Measurements from ENCODE around the gene LYAR.

The LYAR gene

GRCh38 chr4:4289941-4290850 is at the start of gene LYAR, which contains the start of gene ZBTB49:
LYAR (minus strand) TSS chr4:4290154; CDS start chr4:4283742, 6,412 bp downstream.
ZBTB49 (plus strand) TSS chr4:4290251; CDS start chr4:4299946, 9,695 bp downstream.
- peak; percentile 69 for DNase-seq (ENCODE audit: low read depth)

GRCh38 chr4:4339504-4340085 is 49.6 kb upstream of the LYAR start:
- no peak for DNase-seq (ENCODE audit: low read depth)

GRCh38 chr4:4338210-4339001 is 48.5 kb upstream of the LYAR start:
- no peak for DNase-seq (ENCODE audit: low read depth)

GRCh38 chr4:4334798-4335520 is 45.0 kb upstream of the LYAR start:
- DNase-seq (ENCODE audit: low read depth) = peak; percentile 15

- DNase-seq (ENCODE audit: low read depth) = peak; percentile 68
Measured at GRCh38 chr4:4333265-4333706, 43.3 kb upstream of the LYAR start.

GRCh38 chr4:4332529-4332928 is 42.6 kb upstream of the LYAR start:
- DNase-seq (ENCODE audit: low read depth) = no peak

GRCh38 chr4:4330794-4331193 is 40.8 kb upstream of the LYAR start:
- DNase-seq (ENCODE audit: low read depth) = no peak

- no peak for DNase-seq (ENCODE audit: low read depth)
Measured at GRCh38 chr4:4329496-4329895, 39.5 kb upstream of the LYAR start.

- DNase-seq (ENCODE audit: low read depth) = no peak
Measured at GRCh38 chr4:4328840-4329239, 38.9 kb upstream of the LYAR start.

GRCh38 chr4:4328206-4328605 is 38.3 kb upstream of the LYAR start:
- DNase-seq (ENCODE audit: low read depth) = no peak

GRCh38 chr4:4327652-4328121 is 37.7 kb upstream of the LYAR start:
- DNase-seq (ENCODE audit: low read depth) = no peak

GRCh38 chr4:4326166-4326565 is 36.2 kb upstream of the LYAR start:
- DNase-seq (ENCODE audit: low read depth) = no peak

GRCh38 chr4:4325321-4325720 is 35.4 kb upstream of the LYAR start:
- DNase-seq (ENCODE audit: low read depth) = no peak

- DNase-seq (ENCODE audit: low read depth) = no peak
Measured at GRCh38 chr4:4323705-4324534, 34.0 kb upstream of the LYAR start.

GRCh38 chr4:4321951-4322688 is 32.2 kb upstream of the LYAR start:
- DNase-seq (ENCODE audit: low read depth) = no peak

- DNase-seq (ENCODE audit: low read depth) = no peak
Measured at GRCh38 chr4:4320951-4321714, 31.2 kb upstream of the LYAR start.

- DNase-seq (ENCODE audit: low read depth) = no peak
Measured at GRCh38 chr4:4320528-4320927, 30.6 kb upstream of the LYAR start.

GRCh38 chr4:4317496-4318232 is 27.7 kb upstream of the LYAR start:
- no peak for DNase-seq (ENCODE audit: low read depth)

GRCh38 chr4:4316150-4316495 is 26.2 kb upstream of the LYAR start:
- no peak for DNase-seq (ENCODE audit: low read depth)
